Nephron (organoid): Measurements from ENCODE around the gene KCNAB1.
"Not testable (repeated sequence)": the region's sequence is repeated elsewhere in the genome, so short reads cannot be mapped to it uniquely, and the experiment has no call there.

Source experiments
- H3K27ac Mint-ChIP-seq, 3 experiments: 2 replicates each; pipeline ENCODE4 v1.8.0; 2020; ENCODE audit warnings: mixed read lengths in 3 of 3, mild to moderate bottlenecking in 2 of 3, moderate library complexity in 1 of 3
- H3K27me3 Mint-ChIP-seq: 2 replicates; pipeline ENCODE4 v1.8.0; 2021; ENCODE audit warnings: low read depth, mild to moderate bottlenecking, moderate library complexity, mixed read lengths
- H3K36me3 Mint-ChIP-seq: 2 replicates; pipeline ENCODE4 v1.8.0; 2020; ENCODE audit warnings: low read depth, mixed read lengths
- H3K4me1 Mint-ChIP-seq: 2 replicates; pipeline ENCODE4 v1.8.0; 2020; ENCODE audit warnings: mixed read lengths
- H3K4me3 Mint-ChIP-seq, 3 experiments: 2 replicates each; pipeline ENCODE4 v1.8.0; 2020; ENCODE audit warnings: mild to moderate bottlenecking in 3 of 3, mixed read lengths in 3 of 3, moderate library complexity in 2 of 3
- H3K9me3 Mint-ChIP-seq: 2 replicates; pipeline ENCODE4 v1.8.0; 2020; ENCODE audit warnings: mixed read lengths
- TF ChIP-seq, protein P1 (sequence below), 3 experiments: fragments of 200-600 bp; sonication (generic); IDR thresholded peaks; one replicate each; pipeline ENCODE4 v1.5.0; 2021; ENCODE audit warnings: antibody characterized with exemption in 3 of 3; ENCODE audit not compliant: unreplicated experiment in 3 of 3

The KCNAB1 gene

DNA sequence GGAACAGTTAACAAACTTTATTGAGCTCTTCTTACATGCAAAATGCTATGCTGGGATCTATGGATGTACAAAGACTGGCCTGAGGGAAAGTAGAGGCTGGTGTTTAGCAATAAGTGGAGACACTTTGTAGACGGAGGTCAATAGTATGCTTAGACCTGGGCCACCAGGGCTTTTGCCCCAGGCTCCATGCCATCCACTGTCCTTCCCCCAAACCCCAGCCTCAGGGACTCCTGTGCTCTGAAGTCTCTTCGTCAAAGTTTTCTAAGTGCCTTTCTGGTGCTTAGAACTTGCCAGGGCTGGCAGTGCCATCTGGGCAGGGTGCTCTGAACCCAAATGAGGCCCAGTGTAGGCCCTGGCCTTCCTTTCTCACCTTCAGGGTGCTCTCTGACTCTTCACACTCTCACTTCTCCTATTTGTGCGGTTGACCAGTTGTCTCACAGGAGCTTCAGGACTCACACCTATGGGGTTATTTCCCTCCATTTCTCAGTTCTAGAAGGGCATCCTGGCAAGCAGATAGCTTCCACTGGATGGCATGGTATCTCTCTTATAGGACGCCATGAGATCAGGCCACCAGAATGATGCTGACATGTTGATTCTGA, 21.8 kb upstream of the KCNAB1 start:
- peaks cover 7% of the 10 kb centered on the region for H3K4me1 Mint-ChIP-seq
- H3K4me3 Mint-ChIP-seq: no peak overlapping the region
- H3K36me3 Mint-ChIP-seq: no peaks in the 10 kb centered on the region
- H3K27me3 Mint-ChIP-seq: peaks cover 3% of the 10 kb centered on the region
- no peaks in the 10 kb centered on the region for H3K9me3 Mint-ChIP-seq
- no peak overlapping the region for H3K27ac Mint-ChIP-seq
- TF ChIP-seq, protein P1, sequence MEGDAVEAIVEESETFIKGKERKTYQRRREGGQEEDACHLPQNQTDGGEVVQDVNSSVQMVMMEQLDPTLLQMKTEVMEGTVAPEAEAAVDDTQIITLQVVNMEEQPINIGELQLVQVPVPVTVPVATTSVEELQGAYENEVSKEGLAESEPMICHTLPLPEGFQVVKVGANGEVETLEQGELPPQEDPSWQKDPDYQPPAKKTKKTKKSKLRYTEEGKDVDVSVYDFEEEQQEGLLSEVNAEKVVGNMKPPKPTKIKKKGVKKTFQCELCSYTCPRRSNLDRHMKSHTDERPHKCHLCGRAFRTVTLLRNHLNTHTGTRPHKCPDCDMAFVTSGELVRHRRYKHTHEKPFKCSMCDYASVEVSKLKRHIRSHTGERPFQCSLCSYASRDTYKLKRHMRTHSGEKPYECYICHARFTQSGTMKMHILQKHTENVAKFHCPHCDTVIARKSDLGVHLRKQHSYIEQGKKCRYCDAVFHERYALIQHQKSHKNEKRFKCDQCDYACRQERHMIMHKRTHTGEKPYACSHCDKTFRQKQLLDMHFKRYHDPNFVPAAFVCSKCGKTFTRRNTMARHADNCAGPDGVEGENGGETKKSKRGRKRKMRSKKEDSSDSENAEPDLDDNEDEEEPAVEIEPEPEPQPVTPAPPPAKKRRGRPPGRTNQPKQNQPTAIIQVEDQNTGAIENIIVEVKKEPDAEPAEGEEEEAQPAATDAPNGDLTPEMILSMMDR (IDR thresholded peaks at IDR 0.05; ENCODE audit: unreplicated experiment in 3 of 3): no peak

- not testable (repeated sequence) for H3K27ac Mint-ChIP-seq, H3K4me3 Mint-ChIP-seq, H3K9me3 Mint-ChIP-seq, H3K4me1 Mint-ChIP-seq, H3K36me3 Mint-ChIP-seq, H3K27me3 Mint-ChIP-seq
These were observed 21.0 kb upstream of the KCNAB1 start for GRCh38 chr3:156099348-156099747.

DNA sequence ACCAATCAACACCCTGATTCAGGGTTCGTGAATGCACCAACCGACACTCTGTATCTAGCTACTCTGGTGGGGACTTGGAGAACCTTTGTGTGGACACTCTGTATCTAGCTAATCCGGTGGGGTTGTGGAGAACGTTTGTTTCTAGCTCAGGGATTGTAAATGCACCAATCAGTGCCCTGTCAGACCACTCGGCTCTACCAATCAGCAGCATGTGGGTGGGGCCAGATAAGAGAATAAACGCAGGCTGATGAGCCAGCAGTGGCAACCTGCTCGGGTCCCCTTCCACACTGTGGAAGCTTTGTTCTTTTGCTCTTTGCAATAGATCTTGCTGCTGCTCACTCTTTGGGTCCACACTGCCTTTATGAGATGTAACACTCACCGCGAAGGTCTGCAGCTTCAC, 20.4 kb upstream of the KCNAB1 start:
- not testable (repeated sequence) for H3K4me3 Mint-ChIP-seq

GRCh38 chr3:156102267-156102931, 18.0 kb upstream of the KCNAB1 start:
- Mint-ChIP-seq H3K27ac (peak overlapping the region; percentile 89 to 90 (median 90)), H3K27me3 (peaks cover 3% of the 10 kb centered on the region), H3K9me3 (no peaks in the 10 kb centered on the region), H3K4me1 (peaks cover 7% of the 10 kb centered on the region), H3K36me3 (no peaks in the 10 kb centered on the region), H3K4me3 (peak overlapping the region in 1 of 3 experiments; percentile 44)
- TF ChIP-seq, protein P1 (IDR thresholded peaks at IDR 0.05; ENCODE audit: unreplicated experiment in 3 of 3): no peak

More for the DNA sequence above, 20.4 kb upstream of the KCNAB1 start:
- H3K9me3 Mint-ChIP-seq, H3K4me1 Mint-ChIP-seq, H3K27ac Mint-ChIP-seq, H3K36me3 Mint-ChIP-seq, H3K27me3 Mint-ChIP-seq: not testable (repeated sequence)

- TF ChIP-seq, protein P1 (IDR thresholded peaks at IDR 0.05; ENCODE audit: unreplicated experiment in 3 of 3): peak in 1 of 3 experiments; percentile 12
- Mint-ChIP-seq H3K9me3 (no peaks in the 10 kb centered on the region), H3K27ac (no peak overlapping the region), H3K36me3 (no peaks in the 10 kb centered on the region), H3K4me1 (peaks cover 17% of the 10 kb centered on the region), H3K27me3 (peaks cover 3% of the 10 kb centered on the region), H3K4me3 (no peak overlapping the region)
These were observed 13.5 kb upstream of the KCNAB1 start for GRCh38 chr3:156106721-156107373.

DNA sequence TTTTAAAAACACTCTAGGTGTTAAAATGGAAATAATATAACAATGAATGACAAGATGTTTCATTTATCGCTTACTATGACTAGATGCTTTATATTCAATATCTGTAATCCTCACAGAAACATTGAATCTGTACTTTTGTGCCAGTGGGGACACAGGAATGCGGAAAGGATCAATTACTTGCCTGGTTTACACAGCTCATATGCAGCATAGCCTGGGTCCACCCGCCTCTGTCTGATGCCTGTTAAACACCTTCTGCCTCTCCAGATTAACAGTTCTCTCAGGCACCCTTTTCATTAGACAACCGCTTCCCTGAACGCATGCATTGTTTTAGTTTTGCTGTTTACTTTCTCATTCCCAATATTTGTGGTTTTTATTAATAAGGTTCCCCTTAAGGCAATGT, 12.9 kb upstream of the KCNAB1 start:
- Mint-ChIP-seq H3K9me3 (no peaks in the 10 kb centered on the region), H3K27me3 (peaks cover 3% of the 10 kb centered on the region), H3K27ac (no peak overlapping the region), H3K36me3 (no peaks in the 10 kb centered on the region), H3K4me3 (no peak overlapping the region), H3K4me1 (peaks cover 14% of the 10 kb centered on the region)
- TF ChIP-seq, protein P1 (IDR thresholded peaks at IDR 0.05; ENCODE audit: unreplicated experiment in 3 of 3): no peak
